Erythroblast (primary cell): ENCODE measurements around the gene FCHO1.
A peak's percentile ranks its signal among the peaks of the same experiment; 100 is the strongest.

Experiments used
- DNase-seq, 2 experiments: peaks; one replicate each; lab custom pipeline; 2025; lab: John Stamatoyannopoulos, UW
- GATA1 ChIP-seq: IDR thresholded peaks from 2 replicates; pipeline ENCODE4 v1.6.1; 2011; ENCODE audit warnings: low read depth, mild to moderate bottlenecking, control low read depth, low read length, moderate library complexity
- POLR2A ChIP-seq: IDR thresholded peaks from 2 replicates; pipeline ENCODE4 v1.6.1; 2011; ENCODE audit warnings: mild to moderate bottlenecking, low read length

FCHO1 gene

DNA sequence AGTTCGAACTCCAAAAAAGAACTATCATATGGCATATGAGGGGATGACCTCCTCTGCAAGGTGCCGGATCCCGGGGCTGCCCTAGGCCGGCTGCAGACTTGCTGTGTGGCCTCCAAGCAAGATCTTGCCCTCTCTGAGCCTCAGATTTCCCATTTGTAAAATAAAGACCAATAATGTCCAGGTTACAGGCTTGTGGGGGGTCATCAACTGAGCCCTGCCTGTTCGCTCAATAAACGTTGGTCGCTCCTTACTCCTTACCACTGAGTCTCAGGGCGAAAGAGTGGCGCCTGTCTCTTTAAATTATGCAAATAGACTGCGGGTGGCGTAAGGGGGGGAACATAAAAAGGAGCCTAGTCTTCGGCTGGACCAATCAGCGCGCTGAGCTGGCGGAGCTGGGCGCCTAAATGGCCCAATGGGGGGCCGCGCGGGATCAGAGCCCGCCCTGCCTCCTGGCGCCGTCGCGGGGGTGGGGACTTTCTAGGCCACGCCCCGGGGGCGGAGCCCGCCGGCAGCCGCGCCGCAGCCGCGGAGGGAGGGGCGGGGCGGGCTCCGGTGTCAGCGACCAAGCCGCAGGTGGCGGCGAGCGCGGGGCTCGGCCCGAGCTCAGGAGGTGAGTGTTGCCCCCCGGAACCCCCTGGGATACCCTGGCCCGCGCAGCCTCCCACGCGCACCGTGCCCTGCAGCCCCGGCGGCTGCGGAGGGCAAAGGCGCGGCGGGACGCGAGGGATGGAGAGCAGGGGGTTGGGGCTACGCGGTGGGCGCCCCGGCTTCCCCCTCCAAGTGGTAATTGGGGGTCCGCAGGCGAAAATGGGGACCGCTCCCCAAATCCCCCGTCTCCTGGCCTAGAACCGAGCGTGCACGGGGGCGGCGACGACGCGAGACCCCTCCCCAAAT, 3.8 kb upstream of the FCHO1 start:
- peak; percentile 96 to 97 for DNase-seq
- TF ChIP-seq POLR2A (no peak), GATA1 (no peak)

- no peak for DNase-seq
- no peak for TF ChIP-seq POLR2A
- TF ChIP-seq GATA1, result no peak
Measured at GRCh38 chr19:17748884-17749638, 2.2 kb upstream of the FCHO1 start.

DNA sequence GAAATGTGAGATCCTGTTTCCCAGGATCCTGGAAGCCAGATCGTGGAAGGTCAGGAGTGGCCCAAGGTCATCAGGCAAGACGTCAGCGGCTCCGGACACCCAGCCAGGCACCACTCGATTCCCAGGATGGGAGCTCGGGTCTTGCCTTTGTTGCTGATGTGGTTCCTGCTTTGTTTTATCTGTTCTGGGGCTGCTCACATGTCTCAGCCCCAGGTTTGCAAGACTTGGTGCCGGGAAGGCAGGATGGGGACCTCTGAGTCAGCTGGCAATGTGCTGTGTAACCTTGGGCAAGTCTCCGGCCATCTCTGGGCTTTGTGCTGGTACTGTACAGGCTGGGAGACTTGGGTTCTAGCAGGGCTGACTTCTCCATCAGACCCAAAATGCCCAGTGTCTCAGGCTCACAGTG, 1.4 kb upstream of the FCHO1 start:
- no peak for TF ChIP-seq POLR2A
- TF ChIP-seq GATA1, result no peak
- DNase-seq, result no peak

GRCh38 chr19:17751912-17752273, 616 bp downstream of the FCHO1 start:
- TF ChIP-seq GATA1 (no peak), POLR2A (no peak)
- no peak for DNase-seq

- DNase-seq, result no peak
- no peak for TF ChIP-seq POLR2A
- TF ChIP-seq GATA1, result no peak
Measured at GRCh38 chr19:17752865-17753639, 1.8 kb downstream of the FCHO1 start.

GRCh38 chr19:17753976-17754375, 2.7 kb downstream of the FCHO1 start:
- DNase-seq, result no peak
- TF ChIP-seq POLR2A (no peak), GATA1 (no peak)

GRCh38 chr19:17754634-17755442, 3.6 kb downstream of the FCHO1 start:
- TF ChIP-seq POLR2A (no peak), GATA1 (no peak)

GRCh38 chr19:17755443-17755890, 4.2 kb downstream of the FCHO1 start:
- no peak for TF ChIP-seq GATA1
- TF ChIP-seq POLR2A, result no peak
- DNase-seq, result no peak

More at GRCh38 chr19:17754634-17755442, 3.6 kb downstream of the FCHO1 start:
- no peak for DNase-seq

DNA sequence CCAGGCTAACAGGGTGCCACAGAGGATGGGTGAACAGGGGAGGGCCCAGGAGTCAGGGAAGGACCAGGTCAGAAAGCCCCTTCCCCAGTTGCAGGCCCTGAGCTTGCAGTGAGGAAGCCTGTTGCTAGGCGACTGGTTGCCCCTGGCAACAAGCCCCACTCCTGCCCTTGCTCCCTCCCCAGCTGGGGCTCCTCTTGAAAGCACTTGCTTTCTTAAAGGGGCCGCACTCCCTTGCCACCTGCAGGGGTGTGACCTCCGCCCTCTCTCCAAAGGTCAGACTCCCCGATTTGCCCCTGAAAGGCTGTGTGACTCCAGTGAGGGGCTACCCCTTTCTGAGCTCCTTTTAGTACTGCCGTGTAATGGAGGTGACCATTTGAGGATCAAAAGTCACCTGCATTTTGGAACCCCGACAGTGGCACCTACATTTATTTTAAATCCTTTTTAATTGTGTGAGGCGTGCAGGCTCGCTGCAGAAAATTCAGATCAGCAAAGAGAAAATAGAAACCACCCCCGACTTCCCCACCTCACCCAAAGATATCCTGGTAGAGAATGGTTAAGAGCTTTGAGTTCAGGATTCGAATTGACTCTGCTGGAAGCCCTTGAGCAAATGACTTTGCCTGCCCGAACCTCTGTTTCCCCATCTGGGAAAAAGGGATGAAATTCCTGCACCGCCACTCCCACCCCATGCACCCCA, 4.8 kb downstream of the FCHO1 start:
- TF ChIP-seq GATA1 (no peak), POLR2A (no peak)
- DNase-seq, result peak in 1 of 2 experiments; percentile 31

DNA sequence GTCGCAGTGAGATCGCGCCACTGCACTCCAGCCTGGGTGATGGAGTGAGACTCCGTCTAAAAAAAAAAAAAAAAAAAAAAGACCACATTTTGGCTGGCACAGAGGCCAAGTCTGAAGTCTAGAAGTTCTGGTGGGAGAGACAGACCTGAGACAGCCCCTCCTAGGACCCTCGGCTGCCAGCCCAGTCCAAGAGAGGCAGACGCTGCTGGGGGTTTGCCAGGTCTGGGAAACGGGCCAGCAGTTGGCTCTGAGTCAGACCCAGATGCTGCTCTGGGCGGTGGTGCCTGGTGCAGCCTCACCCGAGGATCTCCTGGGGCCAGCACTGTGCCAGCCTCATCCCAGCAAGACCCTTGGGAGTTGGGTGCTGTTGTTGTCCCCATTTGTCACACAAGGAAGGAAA, 5.8 kb downstream of the FCHO1 start:
- no peak for DNase-seq
- TF ChIP-seq GATA1, result no peak
- no peak for TF ChIP-seq POLR2A

- no peak for TF ChIP-seq GATA1
- no peak for TF ChIP-seq POLR2A
- no peak for DNase-seq
Measured at GRCh38 chr19:17758515-17758914, 7.2 kb downstream of the FCHO1 start.

- DNase-seq, result no peak
- TF ChIP-seq GATA1, result no peak
- no peak for TF ChIP-seq POLR2A
Measured at GRCh38 chr19:17761148-17761547, 9.9 kb downstream of the FCHO1 start.

DNA sequence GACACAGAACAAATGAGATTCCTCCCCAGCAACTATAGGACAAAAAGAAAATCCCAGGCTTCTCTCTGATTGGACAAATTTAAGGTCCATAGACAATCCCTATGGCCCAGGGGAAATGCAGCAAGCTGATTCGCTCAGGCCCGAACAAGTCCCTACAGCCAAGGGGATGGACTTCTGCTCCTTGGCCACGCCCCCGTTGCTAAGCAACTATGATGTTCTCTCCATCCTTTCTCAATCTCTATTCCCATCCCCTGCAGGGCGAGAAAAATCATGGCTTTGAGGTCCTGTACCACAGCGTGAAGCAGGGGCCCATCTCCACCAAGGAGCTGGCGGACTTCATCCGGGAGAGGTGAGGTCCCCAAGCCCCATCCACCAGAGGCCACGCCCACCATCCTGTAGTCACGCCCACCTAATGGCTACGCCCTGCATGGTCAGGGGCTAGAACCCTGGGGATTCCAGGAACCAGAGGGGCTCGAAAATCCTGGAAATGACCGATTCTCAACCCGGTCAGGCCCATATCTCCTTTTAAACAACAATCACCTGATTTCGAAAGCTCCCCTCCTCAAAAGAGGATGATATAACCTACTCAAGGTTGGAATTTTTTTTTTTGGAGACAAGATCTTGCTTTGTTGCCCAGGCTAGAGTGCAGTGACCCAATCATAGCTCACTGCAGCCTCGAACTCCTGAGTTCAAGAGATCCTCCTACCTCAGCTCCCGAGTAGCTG, 11.4 kb downstream of the FCHO1 start:
- TF ChIP-seq POLR2A (no peak), GATA1 (no peak)

More for the DNA sequence above, 11.4 kb downstream of the FCHO1 start:
- DNase-seq, result peak in 1 of 2 experiments; percentile 28
